BE2C (cell line): ENCODE results near the gene KCNK5.

Source experiments
- DNase-seq: peaks from one replicate; pipeline ENCODE4 v3.0.0-alpha.2; 2020
- H3K27me3 ChIP-seq: fragments of 250-450 bp; sonication (Bioruptor Pico); 2 replicates; pipeline ENCODE4 v1.5.1; 2020; ENCODE audit warnings: mild to moderate bottlenecking
- H3K36me3 ChIP-seq: fragments of 250-450 bp; sonication (Bioruptor Pico); 2 replicates; pipeline ENCODE4 v1.5.1; 2020; ENCODE audit warnings: mild to moderate bottlenecking
- H3K4me1 ChIP-seq: fragments of 250-450 bp; sonication (Bioruptor Pico); 2 replicates; pipeline ENCODE4 v1.5.1; 2020
- H3K4me3 ChIP-seq: 2 replicates; pipeline ENCODE4 v1.5.1; 2011; ENCODE audit warnings: low read depth, low read length
- H3K9me3 ChIP-seq: fragments of 250-450 bp; sonication (Bioruptor Pico); 2 replicates; pipeline ENCODE4 v1.5.1; 2020
- CTCF ChIP-seq: IDR thresholded peaks from 2 replicates; pipeline ENCODE4 v1.5.1; 2012; ENCODE audit warnings: mild to moderate bottlenecking, low read depth, low read length

KCNK5 gene

GRCh38 chr6:39143238-39143930 is 85.9 kb downstream of the KCNK5 start:
- no peak for DNase-seq
- Histone ChIP-seq H3K4me1 (peaks cover 3% of the 10 kb centered on the region; the same call in 1 of the 2 replicates), H3K9me3 (no peaks in the 10 kb centered on the region), H3K36me3 (no peaks in the 10 kb centered on the region), H3K27me3 (peaks cover 9% of the 10 kb centered on the region), H3K4me3 (no peak overlapping the region)
- no peak for TF ChIP-seq CTCF

GRCh38 chr6:39140556-39141167 is 88.6 kb downstream of the KCNK5 start:
- H3K4me1 ChIP-seq = peaks cover 3% of the 10 kb centered on the region; the same call in 1 of the 2 replicates
- no peak for DNase-seq
- H3K9me3 ChIP-seq = no peaks in the 10 kb centered on the region
- no peak overlapping the region for H3K4me3 ChIP-seq
- H3K36me3 ChIP-seq = no peaks in the 10 kb centered on the region
- H3K27me3 ChIP-seq = peaks cover 4% of the 10 kb centered on the region; the same call in 1 of the 2 replicates
- no peak for TF ChIP-seq CTCF
